NCI-H2029 (cell line): Measurements from ENCODE around the gene ARHGEF28.

Source experiments
- DNase-seq: peaks from one replicate; lab custom pipeline; 2025; lab: John Stamatoyannopoulos, UW

The ARHGEF28 gene

DNA sequence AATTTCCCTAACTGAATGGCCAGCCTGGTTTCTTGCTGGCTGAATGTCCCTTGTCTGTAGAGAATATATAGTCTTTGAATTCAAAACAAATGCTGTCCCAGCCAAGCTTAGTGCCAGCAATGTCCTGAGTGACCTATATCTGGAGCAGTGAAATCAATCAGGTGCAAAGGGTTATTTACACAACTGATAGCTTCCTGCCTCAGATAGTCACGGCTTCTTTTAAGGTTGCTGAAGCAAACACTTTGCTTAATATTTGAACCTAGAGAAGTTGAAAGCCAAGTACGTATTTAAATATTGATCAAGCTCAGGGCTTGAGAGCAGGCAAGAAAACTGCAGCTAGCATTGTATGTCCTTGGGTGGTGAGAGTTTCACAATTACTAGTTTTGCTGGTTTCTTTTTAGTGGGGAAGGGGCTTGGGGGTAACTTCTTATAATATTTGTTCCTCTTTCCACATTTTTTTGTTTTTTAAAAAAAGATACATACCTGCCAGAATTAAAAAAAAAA, 2.0 kb upstream of the ARHGEF28 start:
- no peak for DNase-seq

DNA sequence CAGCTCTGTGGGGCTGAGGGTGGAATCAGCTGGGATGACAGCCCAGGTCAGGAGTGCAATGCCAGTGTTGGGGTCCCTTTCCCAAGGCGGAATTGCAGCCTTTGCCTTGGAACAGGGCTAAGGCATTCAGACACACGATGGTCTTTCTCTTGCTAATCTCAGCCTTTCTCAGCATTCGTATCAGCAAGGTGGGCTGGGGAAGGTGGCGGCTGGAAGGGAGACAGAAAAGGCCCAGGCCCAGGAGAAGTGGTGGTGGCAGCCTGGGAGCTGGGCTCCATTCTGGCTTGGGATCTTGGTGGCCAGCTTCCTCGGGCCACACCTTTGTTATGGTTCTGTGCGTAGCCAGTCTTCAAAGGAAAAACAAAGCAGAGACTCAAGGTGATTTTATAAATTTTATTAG, 1.1 kb upstream of the ARHGEF28 start:
- DNase-seq = no peak

GRCh38 chr5:73625372-73625943, 538 bp upstream of the ARHGEF28 start:
- no peak for DNase-seq

DNA sequence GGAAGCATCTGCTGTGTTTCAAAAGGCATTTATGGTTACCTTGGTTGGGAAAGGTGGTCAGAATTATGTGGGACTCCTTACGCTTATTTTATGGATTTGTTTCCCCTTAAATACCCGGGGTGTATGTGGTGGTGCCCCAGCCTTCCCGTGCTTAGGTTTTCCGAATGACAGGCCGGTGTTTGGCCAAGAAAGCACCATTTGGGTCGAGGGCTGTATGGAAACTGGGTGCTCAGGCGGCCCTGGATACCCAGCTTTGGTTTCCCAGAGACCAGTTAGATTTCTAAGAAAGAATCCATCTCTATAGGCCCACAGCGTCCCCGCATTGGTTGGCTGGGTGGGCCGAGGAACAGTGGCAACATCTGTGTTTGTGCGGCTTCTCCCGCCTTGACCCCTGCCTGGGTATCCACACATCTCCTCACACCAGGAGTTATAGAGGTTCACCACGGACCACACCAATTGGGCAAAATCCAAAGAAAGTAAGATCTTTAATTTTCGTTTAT, 868 bp downstream of the ARHGEF28 start:
- no peak for DNase-seq

- no peak for DNase-seq
These were observed 3.5 kb downstream of the ARHGEF28 start for GRCh38 chr5:73629456-73629855.

DNA sequence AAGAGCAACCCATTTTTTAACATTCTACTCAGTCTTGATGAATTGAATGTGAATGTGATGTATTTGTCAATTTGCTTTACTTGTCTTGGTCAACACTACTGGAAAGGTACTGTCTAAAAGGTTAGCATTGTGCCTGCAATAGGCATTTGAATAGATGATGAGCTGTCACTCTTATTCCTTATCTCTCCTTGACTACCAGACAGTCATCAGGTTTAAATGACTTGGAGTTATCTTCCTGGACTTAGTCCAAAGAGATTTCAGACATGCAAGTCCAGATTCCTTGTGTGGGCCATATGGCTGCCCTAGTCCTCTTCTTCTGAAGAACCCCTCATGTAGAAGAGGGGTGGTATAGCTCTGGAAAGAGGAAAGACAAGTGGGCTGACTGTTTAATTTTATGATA, 4.8 kb downstream of the ARHGEF28 start:
- no peak for DNase-seq

- no peak for DNase-seq
These were observed 5.5 kb downstream of the ARHGEF28 start for GRCh38 chr5:73631500-73631899.

- DNase-seq = no peak
These were observed 7.1 kb downstream of the ARHGEF28 start for GRCh38 chr5:73633060-73633459.

DNA sequence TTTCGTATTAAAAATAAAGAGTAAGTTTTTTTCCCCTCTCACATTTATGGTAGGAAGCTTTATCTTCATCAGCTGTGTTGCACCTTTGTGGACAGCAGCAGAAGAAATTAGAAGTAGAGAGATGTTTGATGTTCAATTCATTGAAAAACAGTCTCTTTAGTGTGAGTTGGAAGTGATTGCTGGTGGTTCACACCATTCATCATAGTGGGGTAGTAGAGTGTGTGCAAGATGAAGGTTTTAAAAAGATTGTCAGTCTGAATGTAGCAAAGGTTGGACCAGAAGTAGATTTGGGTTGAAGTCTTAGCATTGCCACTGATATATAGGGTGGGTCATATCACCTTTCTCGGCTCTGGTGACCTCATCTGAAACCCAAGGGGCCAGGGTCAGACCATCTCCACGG, 10.4 kb downstream of the ARHGEF28 start:
- no peak for DNase-seq

- DNase-seq = no peak
These were observed 11.6 kb downstream of the ARHGEF28 start for GRCh38 chr5:73637565-73637964.

DNA sequence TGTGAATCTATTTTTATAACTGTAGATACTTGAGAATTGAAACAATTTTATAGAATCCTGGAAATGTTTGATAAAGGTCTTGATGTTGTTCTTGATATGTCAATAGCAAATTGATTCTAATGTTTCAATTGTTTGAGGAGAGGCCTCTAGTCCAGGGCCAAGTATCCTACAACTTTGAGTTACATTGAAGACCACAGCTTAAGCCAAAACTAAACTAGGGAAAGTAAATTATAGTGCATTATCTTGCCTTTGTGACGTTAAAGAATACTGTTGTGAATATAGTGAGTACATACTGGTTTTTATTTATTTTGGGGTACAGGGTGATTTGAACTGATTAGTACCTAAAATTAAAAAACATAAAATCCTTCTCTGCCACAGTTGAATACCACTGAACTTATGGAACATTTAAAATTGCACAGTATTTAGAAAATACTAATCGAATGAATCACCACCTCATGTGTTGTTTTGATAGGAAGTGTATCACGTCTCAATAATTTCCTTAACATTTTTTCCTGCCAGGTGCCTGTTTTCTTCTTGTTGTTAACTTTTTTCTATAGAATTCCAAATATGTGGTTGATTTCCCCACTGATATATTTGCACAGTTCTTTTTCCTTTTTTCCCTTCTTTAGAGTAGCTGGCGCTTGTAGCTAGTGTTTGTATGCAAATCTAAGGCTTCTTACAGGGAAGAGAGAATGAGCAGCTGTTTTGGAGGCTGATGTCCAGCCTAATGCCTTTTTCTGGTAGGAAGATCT, 12.5 kb downstream of the ARHGEF28 start:
- no peak for DNase-seq

GRCh38 chr5:73640861-73641320, 14.9 kb downstream of the ARHGEF28 start:
- DNase-seq = peak; percentile 35

DNA sequence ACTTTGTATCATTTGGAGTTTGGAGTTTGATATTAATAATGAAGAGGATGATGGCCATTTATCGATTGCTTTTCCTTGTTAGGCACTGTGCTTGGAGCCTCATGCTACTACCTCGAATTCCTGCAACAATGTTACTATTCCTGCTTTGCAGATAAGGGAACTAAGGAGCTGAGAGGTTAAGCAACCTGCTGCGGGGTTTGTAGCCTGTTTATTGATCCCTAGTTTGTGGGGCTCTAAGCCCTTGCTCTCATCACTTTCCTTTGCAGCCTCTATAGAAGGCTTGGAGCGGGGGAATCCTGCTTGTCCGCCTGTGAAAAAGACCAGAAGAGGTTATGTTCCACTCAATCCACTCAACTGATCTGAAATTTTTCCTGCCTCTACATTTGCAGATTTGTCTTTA, 15.8 kb downstream of the ARHGEF28 start:
- DNase-seq = no peak

- no peak for DNase-seq
These were observed 16.3 kb downstream of the ARHGEF28 start for GRCh38 chr5:73642344-73642743.

- no peak for DNase-seq
These were observed 18.5 kb downstream of the ARHGEF28 start for GRCh38 chr5:73644385-73644963.

- no peak for DNase-seq
These were observed 21.7 kb downstream of the ARHGEF28 start for GRCh38 chr5:73647721-73648120.

- no peak for DNase-seq
These were observed 22.5 kb downstream of the ARHGEF28 start for GRCh38 chr5:73648515-73648914.

DNA sequence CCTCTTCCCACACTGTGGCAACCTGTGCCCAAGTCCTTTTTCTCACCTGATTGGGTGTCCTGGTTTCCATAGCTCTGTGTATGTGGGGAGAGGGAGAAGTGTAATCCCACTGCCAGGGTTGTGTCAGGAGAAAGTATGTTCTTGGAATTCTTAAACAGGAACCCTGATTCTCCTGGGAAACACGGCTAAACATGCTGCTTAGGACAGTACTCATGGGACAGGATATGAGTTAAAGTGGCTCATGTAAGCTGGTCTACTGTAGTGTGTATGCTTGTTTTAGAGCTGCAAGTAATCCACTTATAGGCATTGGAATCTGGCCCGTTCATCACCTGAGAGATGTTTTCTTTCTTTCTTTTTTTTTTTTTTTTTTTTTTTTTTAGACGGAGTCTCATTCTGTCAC, 23.9 kb downstream of the ARHGEF28 start:
- DNase-seq = no peak

GRCh38 chr5:73652391-73652790, 26.4 kb downstream of the ARHGEF28 start:
- no peak for DNase-seq

- DNase-seq = no peak
These were observed 28.3 kb downstream of the ARHGEF28 start for GRCh38 chr5:73654171-73654811.

GRCh38 chr5:73654819-73655318, 28.9 kb downstream of the ARHGEF28 start:
- no peak for DNase-seq

- DNase-seq = no peak
These were observed 29.6 kb downstream of the ARHGEF28 start for GRCh38 chr5:73655521-73656160.
